Measurements from ENCODE around the gene AGBL4.

Gene AGBL4

GRCh38 chr1:48718116-48718630, 1305.6 kb downstream of the AGBL4 start:
- ATAC-seq = no peak
- TF ChIP-seq CSRNP3 (CRISPR knock-in tag; IDR thresholded peaks at IDR 0.05) (no peak), SNAI2 (CRISPR knock-in tag; IDR thresholded peaks at IDR 0.05) (no peak), TCF4 (CRISPR knock-in tag; IDR thresholded peaks at IDR 0.05; ENCODE audit: borderline replicate concordance) (no peak), BACH2 (CRISPR knock-in tag; IDR thresholded peaks at IDR 0.05; ENCODE audit: borderline replicate concordance) (no peak), ISL1 (CRISPR knock-in tag; IDR thresholded peaks at IDR 0.05) (no peak), ZNF565 (CRISPR knock-in tag; conservative IDR thresholded peaks at IDR 0.05; ENCODE audit: low read depth) (no peak), ZNF70 (CRISPR knock-in tag; IDR thresholded peaks at IDR 0.05) (no peak), GLIS3 (CRISPR knock-in tag; IDR thresholded peaks at IDR 0.05) (no peak), ZC3H10 (CRISPR knock-in tag; IDR thresholded peaks at IDR 0.05) (no peak), ARNTL (CRISPR knock-in tag; IDR thresholded peaks at IDR 0.05; ENCODE audit: borderline replicate concordance, low read depth) (no peak), TSHZ2 (CRISPR knock-in tag; IDR thresholded peaks at IDR 0.05) (no peak), ZNF8 (CRISPR knock-in tag; IDR thresholded peaks at IDR 0.05) (no peak), RARB (CRISPR knock-in tag; IDR thresholded peaks at IDR 0.05) (no peak), ZFP30 (CRISPR knock-in tag; IDR thresholded peaks at IDR 0.05) (no peak), ZFP3 (CRISPR knock-in tag; IDR thresholded peaks at IDR 0.05) (no peak), PPARA (CRISPR knock-in tag; IDR thresholded peaks at IDR 0.05; ENCODE audit: borderline replicate concordance) (no peak)
- TF ChIP-seq, protein P1, sequence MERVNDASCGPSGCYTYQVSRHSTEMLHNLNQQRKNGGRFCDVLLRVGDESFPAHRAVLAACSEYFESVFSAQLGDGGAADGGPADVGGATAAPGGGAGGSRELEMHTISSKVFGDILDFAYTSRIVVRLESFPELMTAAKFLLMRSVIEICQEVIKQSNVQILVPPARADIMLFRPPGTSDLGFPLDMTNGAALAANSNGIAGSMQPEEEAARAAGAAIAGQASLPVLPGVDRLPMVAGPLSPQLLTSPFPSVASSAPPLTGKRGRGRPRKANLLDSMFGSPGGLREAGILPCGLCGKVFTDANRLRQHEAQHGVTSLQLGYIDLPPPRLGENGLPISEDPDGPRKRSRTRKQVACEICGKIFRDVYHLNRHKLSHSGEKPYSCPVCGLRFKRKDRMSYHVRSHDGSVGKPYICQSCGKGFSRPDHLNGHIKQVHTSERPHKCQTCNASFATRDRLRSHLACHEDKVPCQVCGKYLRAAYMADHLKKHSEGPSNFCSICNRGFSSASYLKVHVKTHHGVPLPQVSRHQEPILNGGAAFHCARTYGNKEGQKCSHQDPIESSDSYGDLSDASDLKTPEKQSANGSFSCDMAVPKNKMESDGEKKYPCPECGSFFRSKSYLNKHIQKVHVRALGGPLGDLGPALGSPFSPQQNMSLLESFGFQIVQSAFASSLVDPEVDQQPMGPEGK (CRISPR knock-in tag; IDR thresholded peaks at IDR 0.05; ENCODE audit: borderline replicate concordance) = no peak
- TF ChIP-seq, protein P2, sequence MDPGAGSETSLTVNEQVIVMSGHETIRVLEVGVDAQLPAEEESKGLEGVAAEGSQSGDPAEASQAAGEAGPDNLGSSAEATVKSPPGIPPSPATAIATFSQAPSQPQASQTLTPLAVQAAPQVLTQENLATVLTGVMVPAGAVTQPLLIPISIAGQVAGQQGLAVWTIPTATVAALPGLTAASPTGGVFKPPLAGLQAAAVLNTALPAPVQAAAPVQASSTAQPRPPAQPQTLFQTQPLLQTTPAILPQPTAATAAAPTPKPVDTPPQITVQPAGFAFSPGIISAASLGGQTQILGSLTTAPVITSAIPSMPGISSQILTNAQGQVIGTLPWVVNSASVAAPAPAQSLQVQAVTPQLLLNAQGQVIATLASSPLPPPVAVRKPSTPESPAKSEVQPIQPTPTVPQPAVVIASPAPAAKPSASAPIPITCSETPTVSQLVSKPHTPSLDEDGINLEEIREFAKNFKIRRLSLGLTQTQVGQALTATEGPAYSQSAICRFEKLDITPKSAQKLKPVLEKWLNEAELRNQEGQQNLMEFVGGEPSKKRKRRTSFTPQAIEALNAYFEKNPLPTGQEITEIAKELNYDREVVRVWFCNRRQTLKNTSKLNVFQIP (CRISPR knock-in tag; IDR thresholded peaks at IDR 0.05; ENCODE audit: borderline replicate concordance, low read depth) = no peak

DNA sequence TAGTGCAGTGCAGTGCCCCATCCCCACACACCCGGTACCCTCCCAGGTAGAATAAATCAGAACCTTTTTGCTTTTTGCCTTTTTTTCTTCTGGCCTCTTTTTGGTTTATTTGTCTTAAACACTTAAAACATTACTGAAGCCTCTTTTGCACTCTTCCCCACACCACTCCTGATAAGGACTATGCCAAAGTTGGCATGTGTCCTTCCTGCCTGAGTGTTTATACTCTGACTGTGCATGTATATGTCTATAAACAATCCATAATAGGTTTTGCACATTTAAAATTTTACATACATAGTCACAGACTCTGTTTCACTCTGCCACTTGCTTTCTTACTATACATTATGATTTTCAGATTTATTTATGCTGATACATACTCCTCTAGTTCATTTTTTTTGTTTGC, 1306.7 kb downstream of the AGBL4 start:
- TF ChIP-seq ZFP30 (CRISPR knock-in tag; IDR thresholded peaks at IDR 0.05) (no peak), PPARA (CRISPR knock-in tag; IDR thresholded peaks at IDR 0.05; ENCODE audit: borderline replicate concordance) (no peak), OSR1 (CRISPR knock-in tag; IDR thresholded peaks at IDR 0.05) (no peak), TOX (CRISPR knock-in tag; IDR thresholded peaks at IDR 0.05; ENCODE audit: borderline replicate concordance) (no peak), SNAI2 (CRISPR knock-in tag; IDR thresholded peaks at IDR 0.05) (no peak), GLIS3 (CRISPR knock-in tag; IDR thresholded peaks at IDR 0.05) (no peak), ISL1 (CRISPR knock-in tag; IDR thresholded peaks at IDR 0.05) (no peak), TSHZ2 (CRISPR knock-in tag; IDR thresholded peaks at IDR 0.05) (no peak), BACH2 (CRISPR knock-in tag; IDR thresholded peaks at IDR 0.05; ENCODE audit: borderline replicate concordance) (no peak), CSRNP3 (CRISPR knock-in tag; IDR thresholded peaks at IDR 0.05) (no peak)
- ATAC-seq = no peak
